ENCODE results near the gene BAG3.
A peak's percentile ranks its signal among the peaks of the same experiment; 100 is the strongest.
"Not testable (repeated sequence)": the region's sequence is repeated elsewhere in the genome, so short reads cannot be mapped to it uniquely, and the experiment has no call there.

Gene BAG3

DNA sequence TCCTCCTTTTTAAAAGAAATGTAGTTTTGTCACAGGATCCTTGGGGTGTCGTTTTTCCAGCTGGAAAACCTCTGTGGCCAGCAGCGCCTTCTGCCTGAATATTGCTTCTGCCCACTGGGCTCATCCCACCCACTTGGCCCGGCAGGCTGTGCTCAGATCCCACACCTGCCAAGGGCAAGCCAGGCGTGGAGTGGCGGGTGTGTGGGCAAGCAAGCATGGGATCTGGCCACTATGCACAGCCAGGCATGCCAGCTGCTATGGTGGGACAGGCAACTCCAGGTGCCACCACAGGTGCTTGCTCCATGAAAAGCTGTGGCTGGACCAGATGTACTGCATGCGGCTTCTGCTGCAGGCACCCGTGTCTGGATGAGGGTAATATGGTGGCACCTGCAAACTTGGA is 43.4 kb downstream of the BAG3 start:
- no peak for DNase-seq (ENCODE audit: low spot score)

- DNase-seq (ENCODE audit: low spot score), result no peak
Measured at GRCh38 chr10:119700321-119700954, 49.3 kb downstream of the BAG3 start.

DNA sequence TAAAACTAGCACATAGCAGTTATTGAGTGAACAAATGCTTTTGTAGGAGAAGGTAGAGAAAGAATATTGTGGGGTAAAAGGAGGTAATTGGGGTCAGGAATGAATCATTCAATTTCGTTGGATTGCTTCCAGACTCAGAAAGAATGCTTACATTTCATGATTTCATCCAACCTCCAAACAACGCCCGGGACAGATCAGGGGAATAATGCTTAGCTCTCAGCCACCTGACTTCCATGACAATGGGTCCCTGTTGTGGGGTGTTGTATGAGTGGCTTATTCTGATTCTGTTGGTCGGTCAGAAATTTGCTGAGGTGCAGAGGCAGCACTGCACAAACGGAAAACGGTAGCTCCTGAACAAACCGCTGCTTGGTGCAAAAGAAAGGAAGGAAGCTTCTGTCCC is 50.7 kb downstream of the BAG3 start:
- no peak for DNase-seq (ENCODE audit: low spot score)

GRCh38 chr10:119702583-119702982 is 51.4 kb downstream of the BAG3 start:
- DNase-seq (ENCODE audit: low spot score), result no peak

DNA sequence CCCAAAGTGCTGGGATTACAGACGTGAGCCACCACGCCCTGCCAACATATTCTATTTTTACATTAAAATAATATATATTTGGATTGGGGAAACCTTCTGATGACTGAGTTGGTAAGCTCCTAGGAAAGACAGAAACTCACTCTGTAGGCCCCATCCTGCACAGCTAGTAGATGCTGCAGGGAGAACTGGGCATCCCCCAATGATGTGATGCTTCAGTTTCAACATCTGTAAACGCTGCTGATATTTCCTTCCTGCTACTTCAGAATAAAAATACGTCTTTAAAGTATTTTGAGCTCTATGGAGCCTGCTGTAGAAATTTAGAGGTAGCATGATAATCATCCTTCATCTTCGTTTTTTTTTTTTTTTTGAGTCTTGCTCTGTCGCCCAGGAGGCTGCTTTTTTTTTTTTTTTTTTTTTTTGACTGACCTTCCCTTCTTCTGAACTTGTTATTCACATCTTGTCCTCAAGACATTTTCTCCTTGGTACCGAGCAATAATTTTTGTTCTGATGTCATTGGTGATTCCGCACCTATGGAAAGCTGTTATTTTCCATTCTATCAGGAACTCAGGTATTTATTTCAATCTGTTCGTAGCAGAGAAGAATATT is 52.8 kb downstream of the BAG3 start:
- no peak for DNase-seq (ENCODE audit: low spot score)

DNA sequence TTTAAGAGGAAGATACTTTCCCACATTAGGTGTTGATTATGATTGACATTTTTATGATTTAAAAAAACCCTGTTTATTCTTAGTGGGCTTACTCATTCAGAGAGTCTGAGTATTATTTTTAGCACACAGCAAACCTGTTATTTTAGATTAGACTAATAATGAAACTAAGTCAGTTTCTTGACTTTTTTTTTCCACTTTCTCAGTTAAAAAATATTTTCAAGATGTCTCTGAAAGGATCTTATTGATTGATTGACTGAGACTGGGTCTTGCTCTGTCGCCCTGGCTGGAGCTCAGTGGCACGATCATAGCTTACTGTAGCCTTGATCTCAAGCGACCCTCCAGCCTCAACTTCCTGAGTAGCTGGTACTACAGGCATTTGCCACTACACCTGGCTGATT is 54.3 kb downstream of the BAG3 start:
- no peak for DNase-seq (ENCODE audit: low spot score)

DNA sequence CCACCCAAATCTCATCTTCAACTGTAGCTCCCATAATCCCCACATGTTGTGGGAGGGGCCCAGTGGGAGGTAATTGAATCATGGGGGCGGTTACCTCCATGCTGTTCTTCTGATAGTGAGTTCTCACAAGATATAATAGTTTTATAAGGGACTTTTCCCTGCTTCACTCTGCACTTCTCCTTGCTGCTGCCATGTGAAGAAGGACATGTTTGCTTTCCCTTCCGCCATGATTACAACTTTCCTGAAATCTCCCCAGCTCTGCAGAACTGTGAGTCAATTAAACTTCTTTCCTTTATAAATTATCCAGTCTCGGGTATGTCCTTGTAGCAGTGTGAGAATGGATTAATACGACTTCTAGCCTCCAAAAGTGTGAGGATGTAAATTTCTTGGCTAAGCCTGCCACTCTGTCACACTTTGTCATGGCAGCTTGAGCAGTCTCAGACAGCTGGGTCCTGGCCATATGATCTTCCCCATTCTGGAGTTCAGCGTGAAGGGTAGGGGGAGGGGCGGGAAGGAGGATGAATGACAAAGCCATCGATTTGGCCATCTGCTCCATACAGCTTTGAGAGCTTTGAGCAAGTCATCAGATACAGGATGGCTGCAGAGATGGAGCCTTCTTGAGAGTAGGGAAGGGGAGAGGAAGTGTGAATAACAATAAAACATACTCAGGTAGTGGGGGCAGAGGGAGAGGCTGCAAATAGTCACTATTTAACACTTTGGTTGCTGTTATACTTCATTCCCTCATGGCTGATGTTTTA is 55.5 kb downstream of the BAG3 start:
- no peak for DNase-seq (ENCODE audit: low spot score)

GRCh38 chr10:119707331-119707730 is 56.2 kb downstream of the BAG3 start:
- DNase-seq (ENCODE audit: low spot score), result not testable (repeated sequence)

DNA sequence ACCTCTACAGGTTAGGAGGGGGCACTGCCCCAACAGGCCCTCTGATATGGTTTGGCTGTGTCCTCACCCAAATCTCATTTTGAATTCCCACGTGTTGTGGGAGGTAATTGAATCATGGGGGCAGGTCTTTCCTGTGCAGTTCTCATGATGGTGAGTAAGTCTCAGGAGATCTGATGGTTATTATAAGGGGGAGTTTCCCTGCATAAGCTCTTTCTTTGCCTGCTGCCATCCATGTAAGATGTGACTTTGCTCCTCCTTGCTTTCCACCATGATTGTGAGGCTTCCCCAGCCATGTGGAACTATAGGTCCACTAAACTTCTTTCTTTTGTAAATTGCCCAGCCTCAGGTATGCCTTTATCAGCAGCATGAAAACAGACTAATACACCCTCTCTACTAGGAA is 59.8 kb downstream of the BAG3 start:
- DNase-seq (ENCODE audit: low spot score), result not testable (repeated sequence)

DNA sequence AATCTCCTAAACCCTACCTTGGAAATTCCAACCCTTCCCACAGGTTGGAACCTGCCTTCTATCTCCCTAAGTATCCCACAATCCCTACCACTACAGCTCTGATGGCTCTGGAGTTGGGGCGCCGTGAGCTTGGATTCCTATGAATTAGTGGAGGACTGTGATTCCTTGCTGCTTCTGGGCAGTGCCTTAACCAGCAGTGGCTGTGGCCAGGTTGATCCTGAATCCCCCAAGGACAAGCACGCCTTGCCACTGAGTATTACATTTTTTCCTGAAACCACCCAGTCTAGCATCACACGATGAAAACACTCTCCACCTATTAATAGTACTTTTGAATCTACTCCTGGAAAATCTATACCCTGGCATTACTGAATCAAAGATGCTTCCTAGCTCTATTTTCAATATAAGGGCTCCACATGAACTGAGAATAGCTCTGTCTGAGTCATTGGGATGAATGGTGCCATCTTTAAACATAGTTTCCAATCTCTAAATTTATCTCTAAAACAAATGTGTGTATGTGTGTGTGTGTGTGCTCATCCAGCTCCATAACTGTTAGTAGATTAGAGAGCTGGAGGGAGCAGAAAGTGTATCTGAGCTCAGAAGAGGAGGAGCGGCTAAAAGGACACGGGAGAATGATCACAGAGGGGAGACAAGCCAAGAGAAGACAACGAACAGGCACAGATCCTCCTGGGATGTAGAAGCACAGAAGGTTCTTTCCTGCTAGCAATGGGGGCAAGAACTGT is 62.7 kb downstream of the BAG3 start:
- DNase-seq (ENCODE audit: low spot score), result no peak

- DNase-seq (ENCODE audit: low spot score), result no peak
Measured at GRCh38 chr10:119714484-119714816, 63.3 kb downstream of the BAG3 start.

GRCh38 chr10:119715628-119716505 is 64.7 kb downstream of the BAG3 start:
- DNase-seq (ENCODE audit: low spot score), result no peak

GRCh38 chr10:119723161-119723560 is 72.0 kb downstream of the BAG3 start:
- DNase-seq (ENCODE audit: low spot score), result no peak

- no peak for DNase-seq (ENCODE audit: low spot score)
Measured at GRCh38 chr10:119723624-119724023, 72.4 kb downstream of the BAG3 start.

DNA sequence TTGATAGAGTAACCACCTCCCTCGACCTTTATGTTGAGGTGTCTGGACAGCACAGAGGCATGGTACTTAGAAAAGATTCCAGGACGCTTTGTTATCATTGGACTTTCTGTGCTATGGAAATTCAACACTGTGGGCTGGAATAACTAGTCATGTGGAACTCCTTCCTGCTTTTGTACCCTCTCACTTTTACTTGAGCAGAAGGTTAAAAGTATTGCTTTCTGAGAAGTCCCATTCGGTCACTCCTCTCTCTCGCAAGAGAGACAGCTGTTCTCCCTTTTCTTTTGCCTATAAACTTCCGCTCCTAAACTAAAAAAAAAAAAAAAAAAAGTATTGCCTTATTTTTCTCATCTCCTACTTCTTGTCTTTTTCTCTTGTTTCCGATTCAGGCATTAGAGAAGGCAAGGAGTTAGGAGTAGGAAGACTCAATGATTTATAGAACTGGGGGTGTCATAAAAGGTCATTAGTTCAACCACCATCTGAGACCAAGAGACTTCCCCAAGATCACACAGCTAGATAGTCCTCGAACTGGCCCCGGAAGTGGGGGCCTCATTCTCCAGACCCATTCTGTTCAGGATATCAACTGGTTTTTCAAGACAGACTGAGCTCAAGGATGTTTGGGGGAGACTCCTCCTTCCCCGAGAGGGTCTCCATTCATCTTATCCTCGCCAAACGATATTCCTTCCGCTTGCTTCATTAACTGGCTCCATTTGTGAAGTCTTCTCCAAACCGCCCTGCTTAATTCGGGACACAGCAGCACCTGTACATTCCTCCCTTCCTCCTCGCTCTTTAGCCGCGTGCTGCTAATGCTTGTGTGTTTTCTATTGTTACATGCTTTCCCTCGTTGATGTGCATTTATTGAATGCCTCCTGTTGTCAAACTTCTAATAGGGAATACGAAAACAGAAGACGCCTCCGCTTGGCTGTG is 73.7 kb downstream of the BAG3 start:
- peak; percentile 38 for DNase-seq (ENCODE audit: low spot score)

DNA sequence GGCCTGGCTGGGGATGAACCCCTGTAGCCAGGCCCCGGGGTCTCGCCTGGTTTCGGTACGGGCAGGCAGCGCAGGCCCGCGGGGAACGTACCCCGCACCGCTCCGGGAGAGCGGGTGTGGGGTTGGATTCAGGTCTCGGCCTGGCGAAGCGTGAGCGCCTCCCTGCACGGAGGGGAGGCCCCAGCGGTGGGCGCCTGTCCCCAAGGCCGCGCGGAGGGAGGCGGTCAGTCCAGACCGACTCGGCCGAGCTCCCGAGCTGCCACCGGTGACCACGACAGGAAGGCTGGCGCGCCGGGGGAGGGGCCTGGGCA is 74.3 kb downstream of the BAG3 start:
- DNase-seq (ENCODE audit: low spot score), result no peak

- peak; percentile 100 for DNase-seq (ENCODE audit: low spot score)
Measured at GRCh38 chr10:119725828-119726675, 74.9 kb downstream of the BAG3 start, which contains the start of gene INPP5F. TSS of gene INPP5F (plus strand) at chr10:119726050. CDS start at chr10:119726263, 213 bp downstream.

DNA sequence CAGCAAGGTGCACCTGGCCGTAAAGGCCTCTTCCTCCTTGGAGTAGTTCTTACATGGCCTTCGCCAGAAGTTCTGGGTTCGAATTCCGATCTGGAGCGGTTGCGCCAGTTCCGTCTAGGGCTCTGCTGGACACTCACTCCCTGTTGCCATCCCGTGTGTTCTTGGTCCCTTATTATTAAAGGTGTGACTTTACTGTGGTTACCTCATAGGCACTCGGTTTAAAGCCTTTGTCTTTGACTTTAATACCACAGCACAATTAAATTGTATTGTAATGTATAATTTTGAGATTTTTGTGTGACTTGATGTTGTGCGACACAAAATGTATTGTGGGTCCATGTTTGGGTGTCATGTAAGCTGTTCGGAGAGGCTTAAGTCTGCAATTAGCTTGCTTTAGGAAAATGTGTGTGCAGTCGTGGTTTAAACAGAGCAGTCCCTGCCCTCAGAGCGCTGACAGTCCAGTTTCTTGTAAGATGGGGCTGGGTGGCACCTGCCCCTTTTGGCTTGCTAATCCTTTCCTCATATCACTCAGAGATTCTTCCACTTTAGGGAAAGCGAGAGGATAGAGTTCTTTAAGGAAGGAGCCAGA is 75.6 kb downstream of the BAG3 start:
- no peak for DNase-seq (ENCODE audit: low spot score)
